ENCODE measurements around the gene TMX1.
"Not testable (repeated sequence)": the region's sequence is repeated elsewhere in the genome, so short reads cannot be mapped to it uniquely, and the experiment has no call there.

The TMX1 gene

GRCh38 chr14:51239813-51240803 is at the start of gene TMX1:
Gene TMX1, plus strand, starts transcription at chr14:51240247. Its CDS starts 46 bp downstream, at chr14:51240293.
- peak; percentile 99 for DNase-seq

DNA sequence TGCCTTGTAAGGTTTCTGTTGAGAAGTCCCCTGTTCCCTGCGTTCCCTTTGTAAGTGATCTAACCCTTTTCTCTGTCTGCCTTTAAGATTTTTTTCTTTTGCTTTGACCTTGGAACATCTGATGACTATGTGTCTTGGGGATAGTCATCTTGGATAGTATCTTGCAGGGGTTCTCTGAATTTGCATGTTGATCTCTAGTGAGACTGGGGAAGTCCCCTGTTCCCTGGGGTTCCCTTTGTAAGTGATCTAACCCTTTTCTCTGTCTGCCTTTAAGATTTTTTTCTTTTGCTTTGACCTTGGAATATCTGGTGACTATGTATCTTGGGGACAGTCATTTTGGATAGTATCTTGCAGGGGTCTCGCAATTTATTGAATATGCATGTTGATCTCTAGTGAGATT is 38.2 kb upstream of the TMX1 start:
- DNase-seq = no peak

- no peak for DNase-seq
Observed at GRCh38 chr14:51202914-51203665, 37.0 kb upstream of the TMX1 start.

GRCh38 chr14:51203881-51204280 is 36.2 kb upstream of the TMX1 start:
- no peak for DNase-seq

GRCh38 chr14:51205486-51205885 is 34.6 kb upstream of the TMX1 start:
- no peak for DNase-seq

GRCh38 chr14:51206462-51206861 is 33.6 kb upstream of the TMX1 start:
- DNase-seq = no peak

DNA sequence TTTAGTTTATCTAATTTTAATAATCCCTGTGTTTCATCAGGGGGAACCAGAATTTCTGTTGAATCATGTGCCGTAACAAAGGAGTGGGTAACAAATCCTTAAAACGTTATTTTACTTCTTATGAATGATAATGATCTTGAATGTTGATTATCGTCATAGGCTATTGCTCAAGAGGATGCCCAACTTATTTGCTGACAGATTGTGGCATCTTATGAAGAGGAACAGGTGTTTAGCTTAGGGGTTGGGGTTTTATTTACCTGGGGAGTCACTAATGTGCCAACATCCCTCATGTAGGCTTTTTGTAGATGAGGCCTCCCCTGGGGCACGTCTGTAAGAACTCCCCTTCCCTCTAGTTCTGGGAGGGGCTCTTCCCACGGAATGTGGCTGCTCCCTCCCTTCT is 32.4 kb upstream of the TMX1 start:
- no peak for DNase-seq

DNA sequence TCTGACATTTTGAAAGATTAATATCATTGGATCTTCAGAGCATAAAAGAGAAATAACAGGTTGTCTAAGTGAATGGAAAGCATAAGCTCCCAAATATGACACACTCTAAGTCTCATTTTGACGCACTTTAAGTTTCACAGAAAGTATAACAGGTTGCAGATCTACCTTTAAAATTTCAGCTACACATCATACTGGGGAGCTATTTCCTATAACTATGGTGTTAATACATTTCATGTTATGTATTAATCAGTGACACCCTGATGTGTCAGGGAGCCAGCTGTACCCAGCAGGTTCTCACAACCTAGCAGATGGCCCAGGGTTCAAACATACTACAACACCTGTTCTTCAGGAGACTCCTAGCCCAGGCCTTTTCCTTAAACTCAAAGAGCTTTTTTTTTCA is 31.1 kb upstream of the TMX1 start:
- DNase-seq = no peak

- DNase-seq = no peak
Observed at GRCh38 chr14:51209457-51209856, 30.6 kb upstream of the TMX1 start.

DNA sequence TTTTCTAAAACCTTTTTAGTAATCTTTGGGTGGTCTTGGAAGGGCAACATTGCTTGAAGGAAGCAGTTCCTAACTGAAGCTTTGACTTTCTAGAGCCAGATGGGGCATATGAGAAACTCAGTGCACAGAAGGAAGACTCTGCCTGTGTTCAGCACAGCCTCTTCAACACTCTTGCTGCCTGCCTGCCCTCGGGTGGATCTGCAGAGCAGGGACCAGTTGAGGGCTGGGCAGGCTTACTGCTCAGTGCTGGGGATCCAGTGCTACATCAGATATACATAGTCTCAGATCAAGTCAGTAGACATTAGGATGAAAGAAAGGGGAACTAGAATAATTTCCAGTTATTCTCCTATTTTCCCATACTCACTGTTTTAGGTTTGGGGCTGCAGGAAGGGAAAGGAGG is 29.5 kb upstream of the TMX1 start:
- DNase-seq = no peak

DNA sequence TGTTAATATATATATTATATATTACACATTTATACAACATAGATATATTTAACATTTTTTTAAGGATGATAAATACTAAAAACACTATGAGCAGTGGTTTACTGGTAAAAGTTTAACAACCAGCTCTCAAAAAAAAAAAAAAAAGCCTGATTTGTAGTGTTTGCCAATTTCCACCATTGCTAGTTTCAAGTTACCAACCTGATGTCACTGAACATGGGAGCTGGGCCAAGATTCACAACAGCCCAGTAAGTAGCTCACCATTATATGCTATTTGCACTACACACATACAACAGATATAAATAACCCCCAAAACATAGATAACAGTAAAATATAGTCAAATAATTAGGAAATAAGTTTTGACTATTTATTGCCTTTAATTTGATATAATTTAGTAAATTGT is 28.9 kb upstream of the TMX1 start:
- no peak for DNase-seq

GRCh38 chr14:51216602-51217001 is 23.4 kb upstream of the TMX1 start:
- no peak for DNase-seq

DNA sequence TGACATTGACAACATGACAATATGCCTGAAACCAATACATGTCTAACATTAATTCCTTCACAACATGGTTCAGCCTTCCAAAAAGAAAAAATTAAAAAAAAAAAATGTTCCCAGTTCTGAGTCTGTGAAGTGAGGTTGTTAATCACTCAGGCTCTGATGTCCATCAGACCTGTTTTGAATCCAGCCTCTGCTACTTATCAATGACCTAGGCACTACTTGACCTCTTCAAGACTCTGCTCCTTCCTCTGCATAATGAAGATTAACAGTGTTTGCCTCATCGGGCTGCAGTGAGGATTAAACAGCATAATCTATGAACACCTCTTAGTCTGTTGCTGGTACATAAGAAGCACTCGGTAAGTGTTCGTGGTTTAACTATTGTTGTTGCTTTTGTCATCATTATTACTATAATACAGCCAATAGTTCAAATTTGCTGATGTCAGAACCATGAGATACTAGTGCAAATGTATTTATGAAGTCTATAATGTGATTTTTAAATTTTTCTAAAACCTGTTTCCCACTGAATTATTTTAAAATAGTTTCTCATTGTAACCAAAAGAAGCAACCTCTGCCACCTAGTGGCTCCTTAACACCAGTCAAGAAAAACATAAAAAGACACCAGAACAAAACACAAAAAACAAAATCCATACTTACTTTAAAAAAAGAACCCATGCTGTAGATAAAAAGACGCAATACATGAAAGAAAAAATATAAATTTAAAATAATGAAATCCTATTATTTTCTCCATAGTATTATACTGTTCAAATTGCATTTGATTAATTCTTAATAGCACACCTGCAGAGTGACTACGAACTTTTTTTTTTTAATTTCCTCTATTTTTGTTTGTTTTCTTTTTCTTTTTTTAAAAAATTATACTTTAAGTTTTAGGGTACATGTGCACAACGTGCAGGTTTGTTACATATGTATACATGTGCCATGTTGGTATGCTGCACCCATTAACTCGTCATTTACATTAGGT is 20.3 kb upstream of the TMX1 start:
- peak in 1 of 2 experiments; percentile 41 for DNase-seq

DNA sequence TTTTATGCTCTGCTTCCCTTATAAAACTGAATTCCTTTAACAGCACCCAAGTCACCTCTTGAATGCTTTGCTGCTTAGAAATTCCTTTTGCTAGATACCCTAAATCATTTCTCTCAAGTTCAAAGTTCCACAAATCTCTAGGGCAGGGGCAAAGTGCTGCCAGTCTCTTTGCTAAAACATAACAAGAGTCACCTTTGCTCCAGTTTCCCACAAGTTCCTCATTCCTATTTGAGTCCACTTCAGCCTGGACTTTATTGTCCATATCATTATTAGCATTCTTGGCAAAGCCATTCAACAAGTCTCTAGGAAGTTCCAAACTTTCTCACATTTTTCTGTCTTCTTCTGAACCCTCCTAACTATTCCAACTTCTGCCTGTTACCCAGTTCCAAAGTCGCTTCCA is 16.6 kb upstream of the TMX1 start:
- DNase-seq = not testable (repeated sequence)

- DNase-seq = no peak
Observed at GRCh38 chr14:51224551-51224950, 15.5 kb upstream of the TMX1 start.

- no peak for DNase-seq
Observed at GRCh38 chr14:51225751-51226150, 14.3 kb upstream of the TMX1 start.

- no peak for DNase-seq
Observed at GRCh38 chr14:51228391-51228790, 11.7 kb upstream of the TMX1 start.

- no peak for DNase-seq
Observed at GRCh38 chr14:51228890-51229289, 11.2 kb upstream of the TMX1 start.

DNA sequence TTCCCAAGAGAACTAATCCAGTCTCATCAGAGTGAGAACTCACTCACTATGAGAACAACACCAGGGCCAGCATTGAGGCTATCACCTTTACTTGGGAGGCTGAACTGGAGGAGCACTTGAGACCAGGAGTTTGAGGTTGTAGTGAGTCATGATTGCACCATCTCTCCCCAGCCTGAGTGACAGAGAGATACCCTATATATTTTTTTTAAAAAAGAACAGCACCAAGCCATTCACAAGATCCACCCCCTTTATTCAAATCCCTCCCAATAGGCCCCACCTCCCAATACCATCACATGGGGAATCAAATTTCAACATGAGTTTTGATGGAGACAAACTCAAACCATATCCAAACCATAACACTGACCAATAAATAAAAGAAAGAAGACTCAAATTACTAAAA is 3.7 kb upstream of the TMX1 start:
- no peak for DNase-seq

- DNase-seq = no peak
Observed at GRCh38 chr14:51240804-51241380, 845 bp downstream of the TMX1 start.

- no peak for DNase-seq
Observed at GRCh38 chr14:51242545-51243490, 2.8 kb downstream of the TMX1 start.

Measured in SW 1271 (cell line).